Mesenchymal stem cell (in vitro differentiated cells and primary cell): ENCODE results near the gene SLIT3.

Experiments used
- DNase-seq: peaks from one replicate; pipeline ENCODE4 v3.0.0-alpha.2; 2013
- H2AFZ ChIP-seq: one replicate; pipeline ENCODE4 v1.6.1; 2013; ENCODE audit warnings: low read depth, mild to moderate bottlenecking, control low read depth, inconsistent platforms, low read length, moderate library complexity
- H2AK5ac ChIP-seq: 2 replicates; pipeline ENCODE4 v1.6.1; 2013; ENCODE audit warnings: low read length, moderate library complexity, mild to moderate bottlenecking, inconsistent platforms; ENCODE audit not compliant: severe bottlenecking
- H2BK120ac ChIP-seq: one replicate; pipeline ENCODE4 v1.6.1; 2013; ENCODE audit warnings: low read depth, mild to moderate bottlenecking, inconsistent platforms, low read length, moderate library complexity
- H2BK12ac ChIP-seq, 2 experiments: one replicate each; pipeline ENCODE4 v1.6.1; 2013; ENCODE audit warnings: inconsistent platforms in 2 of 2, low read length in 2 of 2, mild to moderate bottlenecking in 2 of 2, moderate library complexity in 2 of 2, control low read depth in 1 of 2
- H2BK15ac ChIP-seq: one replicate; pipeline ENCODE4 v1.6.1; 2013; ENCODE audit warnings: mild to moderate bottlenecking, low read depth, inconsistent platforms; ENCODE audit not compliant: poor library complexity, severe bottlenecking
- H2BK5ac ChIP-seq: 2 replicates; pipeline ENCODE4 v1.6.1; 2013; ENCODE audit warnings: low read depth, mild to moderate bottlenecking, low read length, control low read depth, inconsistent platforms; ENCODE audit not compliant: poor library complexity, severe bottlenecking
- H3K14ac ChIP-seq, 2 experiments: one replicate each; pipeline ENCODE4 v1.6.1; 2013; ENCODE audit warnings: inconsistent platforms in 2 of 2, low read length in 2 of 2, control low read depth in 1 of 2, mild to moderate bottlenecking in 1 of 2, moderate library complexity in 1 of 2
- H3K18ac ChIP-seq, 2 experiments: one replicate each; pipeline ENCODE4 v1.6.1; 2013; ENCODE audit warnings: inconsistent platforms in 2 of 2, low read length in 2 of 2, control low read depth in 1 of 2, low read depth in 1 of 2, mild to moderate bottlenecking in 1 of 2
- H3K23ac ChIP-seq, 2 experiments: one replicate each; pipeline ENCODE4 v1.6.1; 2013; ENCODE audit warnings: inconsistent platforms in 2 of 2, low read length in 2 of 2, mild to moderate bottlenecking in 2 of 2, moderate library complexity in 2 of 2, control low read depth in 1 of 2
- H3K27ac ChIP-seq: 2 replicates; pipeline ENCODE4 v1.5.1; 2013; ENCODE audit warnings: mild to moderate bottlenecking, moderate library complexity, low read length, control low read depth, inconsistent platforms; ENCODE audit not compliant: poor library complexity, severe bottlenecking
- H3K27me3 ChIP-seq, 2 experiments: 2 replicates each; pipeline versions ENCODE4 v1.6.1 to v1.7.0; 2013; ENCODE audit warnings: low read length in 2 of 2, mild to moderate bottlenecking in 2 of 2, moderate library complexity in 2 of 2, control low read depth in 1 of 2, inconsistent platforms in 1 of 2; ENCODE audit not compliant: control insufficient read depth in 1 of 2, insufficient read depth in 1 of 2
- H3K36me3 ChIP-seq, 2 experiments: 2 replicates each; pipeline versions ENCODE4 v1.6.1 to v1.7.0; 2013; ENCODE audit warnings: low read length in 2 of 2, control low read depth in 1 of 2, inconsistent platforms in 1 of 2, low read depth in 1 of 2, mild to moderate bottlenecking in 1 of 2; ENCODE audit not compliant: insufficient read depth in 2 of 2, control insufficient read depth in 1 of 2
- H3K4ac ChIP-seq, 2 experiments: one replicate each; pipeline ENCODE4 v1.6.1; 2013; ENCODE audit warnings: inconsistent platforms in 2 of 2, low read length in 2 of 2, mild to moderate bottlenecking in 2 of 2, moderate library complexity in 2 of 2, control low read depth in 1 of 2, low read depth in 1 of 2
- H3K4me1 ChIP-seq: 2 replicates; pipeline ENCODE4 v1.6.1; 2013; ENCODE audit warnings: low read depth, low read length, control low read depth; ENCODE audit not compliant: control insufficient read depth, insufficient read depth
- H3K4me2 ChIP-seq: 2 replicates; pipeline ENCODE4 v1.6.1; 2013; ENCODE audit warnings: low read length, mild to moderate bottlenecking, inconsistent platforms; ENCODE audit not compliant: poor library complexity, severe bottlenecking
- H3K4me3 ChIP-seq, 2 experiments: 2 replicates each; pipeline versions ENCODE4 v1.5.1 to v1.7.0; 2013; ENCODE audit warnings: low read length in 2 of 2, mild to moderate bottlenecking in 2 of 2, control low read depth in 1 of 2, low read depth in 1 of 2; ENCODE audit not compliant: insufficient read depth in 1 of 2
- H3K79me1 ChIP-seq: replicated peaks from 2 replicates; pipeline ENCODE4 v1.6.1; 2013; ENCODE audit warnings: mild to moderate bottlenecking, control low read depth, low read length, inconsistent platforms; ENCODE audit not compliant: poor library complexity, severe bottlenecking
- H3K9ac ChIP-seq: 2 replicates; pipeline ENCODE4 v1.7.0; 2013; ENCODE audit warnings: mild to moderate bottlenecking, low read length, moderate library complexity
- H3K9me3 ChIP-seq: 2 replicates; pipeline ENCODE4 v1.7.0; 2013; ENCODE audit warnings: mild to moderate bottlenecking, low read length; ENCODE audit not compliant: control insufficient read depth
- H4K8ac ChIP-seq: one replicate; pipeline ENCODE4 v1.6.1; 2013; ENCODE audit warnings: inconsistent platforms, mild to moderate bottlenecking, low read length, moderate library complexity
- H4K91ac ChIP-seq: one replicate; pipeline ENCODE4 v1.6.1; 2013; ENCODE audit warnings: mild to moderate bottlenecking, low read length, inconsistent platforms
- WGBS: methylation state at CpG from one replicate; pipeline ENCODE4 v1.1.7; 2013; ENCODE audit warnings: mixed read lengths; 5-methylcytosine and 5-hydroxymethylcytosine counted together

Gene SLIT3

DNA sequence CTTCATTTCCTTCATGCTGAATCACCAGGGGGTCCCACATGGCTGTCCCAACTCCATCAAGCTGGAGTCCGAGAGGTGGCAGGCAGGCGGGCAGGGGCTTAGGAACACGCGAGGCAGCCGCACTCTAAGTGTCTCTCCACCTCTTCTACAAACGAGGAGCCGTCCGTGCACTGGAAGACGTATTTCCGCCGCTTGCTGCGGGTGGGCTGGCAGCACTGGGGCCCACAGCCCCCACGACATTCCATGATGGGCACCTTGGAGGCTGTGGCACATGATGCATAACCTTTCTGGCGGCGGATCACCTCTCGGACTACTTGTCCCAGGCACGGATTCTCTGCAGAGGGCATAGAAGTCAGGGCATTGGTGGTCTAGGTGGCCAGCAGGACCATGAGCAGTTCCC lies 634.6 kb downstream of the SLIT3 start:
- H3K27ac ChIP-seq, result no peak overlapping the region
- H3K4me1 ChIP-seq, result no peaks in the 10 kb centered on the region
- no peak overlapping the region for H2BK120ac ChIP-seq
- no peak overlapping the region for H3K23ac ChIP-seq
- no peak overlapping the region for H3K4ac ChIP-seq
- no peak for DNase-seq
- H2AFZ ChIP-seq, result no peak overlapping the region
- whole genome bisulfite sequencing, result 87% methylated on average over 15 of the region's 17 CpGs
- peaks cover 0 to 6% of the 10 kb centered on the region in 2 experiments for H3K27me3 ChIP-seq
- no peak overlapping the region for H3K18ac ChIP-seq
- H2BK15ac ChIP-seq, result no peak overlapping the region
- no peak overlapping the region for H4K8ac ChIP-seq
- H4K91ac ChIP-seq, result no peak overlapping the region
- no peak overlapping the region for H3K4me3 ChIP-seq
- H2BK5ac ChIP-seq, result no peak overlapping the region
- H2BK12ac ChIP-seq, result no peak overlapping the region
- no peak overlapping the region for H2AK5ac ChIP-seq
- peaks cover 0 to 88% of the 10 kb centered on the region in 2 experiments for H3K36me3 ChIP-seq
- H3K14ac ChIP-seq, result no peak overlapping the region
- H3K4me2 ChIP-seq, result no peak overlapping the region
- H3K9me3 ChIP-seq, result no peaks in the 10 kb centered on the region
- H3K79me1 ChIP-seq, result no peaks in the 10 kb centered on the region
- no peak overlapping the region for H3K9ac ChIP-seq

DNA sequence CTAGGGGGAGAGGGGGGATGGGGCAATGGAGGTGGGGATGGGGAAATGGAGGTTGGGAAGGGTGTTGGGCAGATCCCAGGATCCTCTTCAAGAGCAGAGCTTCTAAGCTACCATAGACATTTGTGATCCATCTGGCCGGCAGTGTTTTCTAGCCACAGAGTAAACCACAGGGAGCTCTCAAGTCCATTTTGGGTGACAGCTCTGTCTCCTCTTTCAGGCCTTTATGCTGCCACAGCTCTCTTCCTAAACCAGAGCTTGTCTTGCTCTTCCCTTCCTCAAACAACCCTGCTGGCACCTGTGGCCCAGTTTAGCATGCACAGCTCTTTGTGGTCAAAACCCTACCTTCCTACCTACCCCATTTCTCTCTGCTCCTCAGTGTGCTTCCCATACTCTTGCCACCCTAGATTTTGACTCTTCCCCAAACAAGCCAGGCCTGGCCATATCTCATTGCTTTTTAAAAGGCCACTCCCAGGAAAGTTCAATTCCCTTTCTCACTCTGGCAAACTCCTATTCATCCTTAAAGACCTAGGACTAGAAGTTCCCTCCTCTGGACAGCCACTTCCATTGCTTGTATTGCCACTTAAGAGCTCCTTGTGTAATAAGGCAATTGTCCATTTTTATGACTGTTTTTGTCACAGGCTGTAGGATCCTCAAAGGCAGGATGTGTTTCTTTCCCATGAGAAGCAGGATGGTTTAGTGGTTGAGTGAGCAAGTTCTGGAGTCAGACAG lies 637.5 kb downstream of the SLIT3 start:
- 94% methylated on average over 1 of the region's 1 CpG for WGBS
- no peak for DNase-seq
- Histone ChIP-seq H3K4me2 (no peak overlapping the region), H3K14ac (no peak overlapping the region), H2BK5ac (no peak overlapping the region), H3K9ac (no peak overlapping the region), H3K4me1 (no peaks in the 10 kb centered on the region), H3K18ac (no peak overlapping the region), H3K27ac (no peak overlapping the region), H3K4ac (no peak overlapping the region), H2BK120ac (no peak overlapping the region), H2AFZ (no peak overlapping the region), H3K27me3 (peaks cover 0 to 6% of the 10 kb centered on the region in 2 experiments), H4K8ac (no peak overlapping the region), H3K23ac (no peak overlapping the region), H2BK15ac (no peak overlapping the region), H3K79me1 (no peaks in the 10 kb centered on the region), H3K9me3 (no peaks in the 10 kb centered on the region), H4K91ac (no peak overlapping the region), H2BK12ac (no peak overlapping the region), H3K36me3 (peaks cover 0 to 71% of the 10 kb centered on the region in 2 experiments), H3K4me3 (no peak overlapping the region), H2AK5ac (no peak overlapping the region)

DNA sequence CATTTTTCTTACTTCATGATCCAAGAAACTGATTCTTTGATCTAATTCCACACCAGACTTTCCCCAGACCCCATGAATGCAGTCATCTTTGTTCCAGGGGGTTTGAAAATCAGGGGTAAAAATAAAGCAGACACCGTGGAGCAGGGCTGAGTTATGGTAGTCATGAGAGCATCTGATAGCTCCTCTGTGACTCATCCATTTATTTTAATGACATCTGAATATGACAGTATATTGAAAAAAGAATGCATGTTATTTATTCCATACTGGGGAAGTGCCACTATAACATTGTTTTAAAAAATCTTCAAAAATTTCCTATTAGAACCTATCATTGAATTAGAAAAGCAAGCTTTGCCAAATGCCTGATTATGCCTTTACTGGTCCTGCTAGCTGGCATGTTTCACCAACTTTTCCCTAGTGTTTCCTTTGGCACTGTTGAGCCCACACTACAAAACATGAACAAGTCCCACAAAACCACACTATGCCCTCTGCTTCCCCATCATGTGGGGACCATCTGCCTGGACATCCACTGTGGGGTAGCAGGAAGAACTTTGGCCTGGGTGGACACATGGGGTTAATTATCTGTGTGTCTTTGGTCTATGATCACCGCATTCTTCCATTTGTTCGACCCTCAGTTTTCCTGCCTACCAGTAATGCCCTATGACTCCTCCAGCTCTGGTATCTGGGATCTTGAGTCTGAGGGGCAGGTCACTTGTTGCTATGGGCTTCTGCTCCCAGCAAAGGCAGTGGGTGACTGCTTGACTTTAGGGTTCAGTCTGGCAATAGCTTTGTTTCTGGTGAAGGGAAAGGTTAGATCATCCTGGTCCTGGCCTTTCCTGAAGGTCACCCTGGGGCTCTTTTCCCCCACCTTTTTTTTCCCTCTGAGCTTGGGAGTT lies 639.1 kb downstream of the SLIT3 start:
- Histone ChIP-seq H2BK5ac (no peak overlapping the region), H3K9ac (no peak overlapping the region), H2AFZ (no peak overlapping the region), H3K23ac (no peak overlapping the region), H3K14ac (no peak overlapping the region), H2BK12ac (no peak overlapping the region), H2BK15ac (no peak overlapping the region), H3K9me3 (no peaks in the 10 kb centered on the region), H3K27ac (no peak overlapping the region), H3K4ac (no peak overlapping the region), H3K18ac (no peak overlapping the region), H3K36me3 (peaks cover 0 to 55% of the 10 kb centered on the region in 2 experiments), H4K91ac (no peak overlapping the region), H3K79me1 (no peaks in the 10 kb centered on the region), H3K4me3 (no peak overlapping the region), H3K4me2 (no peak overlapping the region), H2AK5ac (no peak overlapping the region), H4K8ac (no peak overlapping the region), H3K4me1 (no peaks in the 10 kb centered on the region), H3K27me3 (peaks cover 0 to 6% of the 10 kb centered on the region in 2 experiments), H2BK120ac (no peak overlapping the region)
- 70% methylated on average over 2 of the region's 3 CpGs for WGBS
- no peak for DNase-seq

DNA sequence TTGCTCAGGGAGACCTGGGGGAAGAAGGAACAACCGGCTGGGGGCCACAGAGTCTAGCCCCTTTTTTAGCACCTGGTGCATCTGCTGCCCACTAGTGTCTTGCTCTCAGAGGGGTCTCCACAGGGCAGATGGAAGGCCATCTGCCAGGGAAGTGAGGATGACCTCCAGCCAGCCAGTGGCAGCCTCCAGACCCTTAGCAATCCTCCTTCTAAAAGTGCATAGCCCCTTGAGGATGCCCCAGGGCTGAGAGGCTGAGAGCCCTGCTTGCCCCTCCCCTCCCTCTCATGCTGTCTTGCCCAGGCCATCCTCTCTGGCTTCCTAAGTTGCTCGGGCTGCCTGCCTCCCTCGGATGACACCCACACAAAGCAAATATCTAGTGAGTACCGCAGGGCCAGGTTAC lies 640.2 kb downstream of the SLIT3 start:
- Histone ChIP-seq H3K9ac (no peak overlapping the region), H3K27me3 (peaks cover 0 to 6% of the 10 kb centered on the region in 2 experiments), H3K79me1 (no peaks in the 10 kb centered on the region), H3K9me3 (no peaks in the 10 kb centered on the region), H2AK5ac (no peak overlapping the region), H3K27ac (no peak overlapping the region), H2BK5ac (no peak overlapping the region), H3K14ac (no peak overlapping the region), H2BK120ac (no peak overlapping the region), H3K18ac (no peak overlapping the region), H4K8ac (no peak overlapping the region), H3K36me3 (peaks cover 0 to 45% of the 10 kb centered on the region in 2 experiments), H3K4ac (no peak overlapping the region), H3K4me2 (no peak overlapping the region), H3K23ac (no peak overlapping the region), H2AFZ (no peak overlapping the region), H3K4me3 (no peak overlapping the region), H2BK15ac (no peak overlapping the region), H4K91ac (no peak overlapping the region), H2BK12ac (no peak overlapping the region), H3K4me1 (no peaks in the 10 kb centered on the region)
- no peak for DNase-seq
- 96% methylated on average over 4 of the region's 4 CpGs for WGBS
